Inflammatory macrophage treated with lipopolysaccharide for 4 hours (primary cell): ENCODE results near the gene KLK12.

ENCODE experiments used
- DNase-seq: peaks from one replicate; pipeline ENCODE4 v3.0.0-alpha.2; 2020

The KLK12 gene

GRCh38 chr19:51044327-51044726 lies 9.5 kb upstream of the KLK12 start:
- no peak for DNase-seq

DNA sequence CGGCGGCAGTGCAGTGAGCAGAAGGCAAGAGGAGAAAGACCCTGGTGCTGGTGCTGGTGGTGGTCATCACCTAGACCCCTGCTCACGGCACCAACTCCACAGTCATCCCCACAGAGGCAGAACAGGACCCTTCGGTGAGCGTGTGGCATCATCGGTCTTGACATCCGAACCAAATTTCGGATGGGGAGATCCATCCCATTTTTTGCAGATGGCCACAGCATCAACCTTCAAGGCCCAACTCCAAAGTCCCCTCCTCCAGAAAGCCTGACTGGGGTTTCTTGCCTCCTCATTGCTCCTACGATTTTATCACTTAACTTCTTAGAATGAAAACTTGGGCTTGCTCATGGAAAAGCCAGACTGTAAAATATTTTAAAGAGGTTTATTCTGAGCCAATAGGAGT lies 8.7 kb upstream of the KLK12 start:
- DNase-seq = no peak

- no peak for DNase-seq
These were observed 5.3 kb upstream of the KLK12 start for GRCh38 chr19:51040151-51040550.

- no peak for DNase-seq
These were observed 1.7 kb upstream of the KLK12 start for GRCh38 chr19:51036519-51036918.

DNA sequence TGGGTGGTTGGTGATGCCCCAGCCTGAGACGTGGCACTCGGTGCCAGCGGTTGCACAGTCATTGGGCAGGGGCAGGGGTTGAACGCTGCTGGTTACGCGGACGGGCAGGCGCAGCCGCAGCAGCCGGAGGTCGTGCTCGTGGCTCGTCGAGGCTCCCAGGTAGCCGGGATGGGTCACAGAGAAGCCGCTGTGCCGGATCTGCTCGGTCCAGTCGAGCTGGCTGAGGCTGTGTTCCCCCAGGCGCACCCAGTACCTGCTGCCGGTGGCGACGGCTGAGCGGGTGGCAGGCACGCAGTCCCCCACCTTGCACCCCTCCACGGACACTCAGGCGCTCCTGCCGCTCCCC lies 2.9 kb downstream of the KLK12 start:
- no peak for DNase-seq

- DNase-seq = no peak
These were observed 3.5 kb downstream of the KLK12 start for GRCh38 chr19:51031220-51031879.

DNA sequence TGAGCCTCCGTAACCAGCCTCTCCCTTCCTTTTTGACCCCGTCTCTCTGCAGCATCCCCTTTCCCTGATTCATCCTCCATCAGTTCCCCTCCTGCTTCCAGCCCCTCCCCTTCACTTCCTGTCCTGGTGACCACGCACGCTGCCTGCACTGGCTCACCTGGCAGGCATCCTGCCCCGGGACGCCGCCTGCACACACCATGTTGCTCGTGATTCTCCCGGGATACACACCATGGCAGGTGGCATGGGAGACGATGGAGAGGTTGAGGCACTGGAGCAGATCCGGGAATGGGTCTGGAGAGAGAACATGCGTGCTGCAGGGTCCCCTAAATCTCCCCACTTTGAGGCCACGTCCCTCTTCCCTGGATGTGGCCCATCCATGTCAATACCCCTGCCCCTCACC lies 4.2 kb downstream of the KLK12 start:
- no peak for DNase-seq

GRCh38 chr19:51029718-51030117 lies 5.1 kb downstream of the KLK12 start:
- DNase-seq = no peak

DNA sequence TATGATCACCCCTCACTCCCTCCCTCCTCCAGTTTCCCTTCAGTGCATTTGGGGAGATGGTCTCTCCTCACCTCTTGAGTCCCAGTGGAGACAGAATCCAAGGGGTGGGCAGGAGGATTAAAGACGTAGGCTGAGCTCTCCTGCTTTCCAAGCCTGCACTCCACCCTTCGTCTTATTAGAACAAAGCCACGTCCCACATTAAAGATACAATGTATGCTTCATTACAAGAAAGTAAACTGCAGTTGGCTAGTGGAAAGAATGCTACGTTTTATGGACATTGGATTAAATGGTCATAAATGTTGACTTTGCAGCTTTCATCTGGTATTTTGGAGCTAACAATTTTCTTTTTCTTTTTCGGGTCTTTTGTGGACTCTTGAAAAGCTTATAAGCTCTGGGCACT lies 6.9 kb downstream of the KLK12 start:
- DNase-seq = no peak

- no peak for DNase-seq
These were observed 7.5 kb downstream of the KLK12 start for GRCh38 chr19:51027126-51027806.

- no peak for DNase-seq
These were observed 8.3 kb downstream of the KLK12 start, which contains the start of gene KLK11 for GRCh38 chr19:51026554-51026831. Gene KLK11, minus strand, starts transcription at chr19:51026616. Its CDS starts 985 bp downstream, at chr19:51025631.

DNA sequence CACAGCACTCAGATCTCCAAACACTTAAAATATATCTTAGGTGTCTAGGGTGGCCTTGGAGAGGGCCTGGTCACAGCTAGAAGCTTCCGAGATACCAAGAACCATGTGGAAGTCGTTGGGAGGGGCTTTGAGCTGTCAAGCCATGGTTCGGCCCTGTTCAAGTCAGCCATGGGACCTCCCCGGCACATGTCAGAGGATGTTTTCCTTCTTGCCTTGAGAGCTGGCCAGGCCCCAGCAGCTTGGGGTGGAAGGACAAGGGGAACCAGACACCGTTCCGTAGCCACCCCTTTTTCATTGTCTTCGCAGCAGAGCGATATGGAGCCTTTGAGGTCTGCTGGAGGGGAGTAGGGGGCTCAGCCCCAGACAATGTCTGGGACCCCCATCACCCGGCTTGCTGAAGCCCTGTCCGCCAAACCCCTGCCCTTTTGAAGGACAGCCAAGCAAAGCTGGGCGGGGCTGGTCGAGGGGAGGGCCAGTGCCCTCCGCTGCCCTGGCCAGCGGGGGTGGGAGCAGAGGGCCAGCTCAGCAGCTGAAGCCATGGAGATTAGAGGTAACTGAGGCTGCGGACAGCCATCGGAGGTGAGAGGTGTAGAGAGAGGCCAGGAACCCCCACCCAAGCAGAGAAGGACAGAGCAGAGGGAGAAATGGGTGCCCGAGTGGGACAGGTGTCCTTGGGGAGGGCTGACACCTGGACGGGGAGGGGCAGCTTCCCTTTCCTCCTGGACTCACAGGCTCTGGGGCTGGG lies 8.8 kb downstream of the KLK12 start:
- DNase-seq = no peak

DNA sequence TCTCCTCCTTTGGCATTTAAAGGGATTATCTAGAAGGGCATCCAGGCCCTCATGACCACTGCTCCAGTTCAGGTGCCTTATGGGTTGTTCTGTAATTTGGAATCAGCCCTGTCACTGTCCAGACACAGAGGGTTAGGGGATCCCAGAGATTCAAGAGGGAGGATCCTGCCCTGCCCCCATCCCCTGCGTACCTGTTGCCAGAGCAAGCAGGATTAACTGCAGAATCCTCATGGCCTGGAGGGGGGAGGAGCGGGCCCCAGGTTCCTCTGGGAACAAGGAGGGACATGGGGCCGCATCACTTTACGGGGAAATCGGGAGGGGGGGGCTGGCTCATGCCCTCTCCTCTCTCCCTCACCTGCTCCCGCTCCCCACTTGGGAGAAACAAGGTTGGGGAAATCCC lies 9.4 kb downstream of the KLK12 start:
- no peak for DNase-seq

DNA sequence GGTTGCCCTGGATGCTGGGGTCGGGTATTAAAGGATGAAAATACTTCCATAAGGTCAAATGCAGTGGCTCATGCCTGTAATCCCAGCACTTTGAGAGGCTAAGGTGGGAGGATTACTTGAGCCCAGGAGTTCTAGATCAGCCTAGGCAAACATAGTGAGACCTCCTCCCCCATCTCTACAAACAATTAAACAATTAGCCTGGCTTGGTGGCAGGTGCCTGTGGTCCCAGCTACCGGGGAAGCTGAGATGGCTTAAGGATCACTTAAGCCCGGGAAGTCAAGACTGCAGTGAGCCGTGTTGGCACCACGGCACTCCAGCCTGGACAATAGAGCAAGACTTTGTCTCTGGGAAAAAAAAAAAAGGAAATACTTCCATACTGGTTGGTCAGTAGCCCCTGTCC lies 9.9 kb downstream of the KLK12 start:
- no peak for DNase-seq

DNA sequence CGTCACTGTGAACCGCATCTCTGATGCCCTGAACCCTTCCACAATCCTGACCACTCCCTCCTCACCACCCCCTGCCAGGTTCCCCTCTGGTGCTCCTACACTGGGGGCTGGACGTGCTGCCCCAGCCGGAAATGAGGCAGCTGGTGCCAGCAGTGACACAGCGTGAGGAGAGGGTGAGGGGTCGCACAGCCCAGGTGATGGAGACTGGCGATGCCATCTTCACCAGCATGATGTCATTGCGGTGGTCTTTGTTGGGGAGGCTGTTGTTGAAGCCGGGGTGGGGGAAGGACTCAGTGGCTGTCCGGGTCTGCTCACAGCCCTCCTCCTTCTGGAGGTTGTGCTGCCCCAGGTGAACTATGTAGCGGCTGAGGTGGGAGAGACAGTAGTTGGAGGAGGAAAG lies 10.9 kb downstream of the KLK12 start:
- DNase-seq = no peak

- no peak for DNase-seq
These were observed 12.3 kb downstream of the KLK12 start for GRCh38 chr19:51022526-51022925.

DNA sequence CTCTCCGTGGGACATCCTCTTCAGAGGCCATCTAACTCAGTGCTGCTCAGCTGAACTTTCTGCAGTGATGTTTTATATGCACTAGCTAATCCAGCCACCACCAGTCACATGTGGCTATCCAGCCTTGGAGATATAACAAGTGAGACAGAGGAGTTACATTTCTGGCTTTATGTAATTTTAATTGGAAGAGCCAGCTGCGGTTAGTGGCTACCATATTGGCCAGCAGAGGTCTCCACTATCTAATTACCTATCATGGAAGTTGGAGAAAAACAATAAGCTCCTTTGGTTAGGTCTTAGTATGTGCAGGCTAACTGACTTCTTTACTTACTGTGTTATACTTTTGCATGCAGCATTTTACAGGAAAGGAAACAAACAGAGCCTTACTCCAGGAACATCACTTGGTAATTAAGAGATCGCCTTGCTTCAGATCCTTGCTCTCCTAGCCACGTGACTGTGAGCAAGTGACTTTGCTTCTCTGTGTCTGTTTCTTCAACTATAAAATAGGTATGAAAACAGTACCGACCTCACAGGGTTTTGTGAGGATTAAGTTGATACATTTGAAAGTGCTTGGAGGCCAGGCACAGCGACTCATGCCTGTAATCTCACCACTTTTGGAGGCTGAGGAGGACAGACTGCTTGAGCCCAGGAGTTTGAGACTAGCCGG lies 13.7 kb downstream of the KLK12 start:
- DNase-seq = peak; percentile 54

- DNase-seq = no peak
These were observed 15.3 kb downstream of the KLK12 start, which contains the start of gene KLK10 for GRCh38 chr19:51019544-51019925. Gene KLK10, minus strand, starts transcription at chr19:51019709. Its CDS starts 579 bp downstream, at chr19:51019130.

- peak; percentile 4 for DNase-seq
These were observed 15.9 kb downstream of the KLK12 start for GRCh38 chr19:51018745-51019543.

GRCh38 chr19:51016798-51017683 lies 17.8 kb downstream of the KLK12 start:
- DNase-seq = peak; percentile 54

DNA sequence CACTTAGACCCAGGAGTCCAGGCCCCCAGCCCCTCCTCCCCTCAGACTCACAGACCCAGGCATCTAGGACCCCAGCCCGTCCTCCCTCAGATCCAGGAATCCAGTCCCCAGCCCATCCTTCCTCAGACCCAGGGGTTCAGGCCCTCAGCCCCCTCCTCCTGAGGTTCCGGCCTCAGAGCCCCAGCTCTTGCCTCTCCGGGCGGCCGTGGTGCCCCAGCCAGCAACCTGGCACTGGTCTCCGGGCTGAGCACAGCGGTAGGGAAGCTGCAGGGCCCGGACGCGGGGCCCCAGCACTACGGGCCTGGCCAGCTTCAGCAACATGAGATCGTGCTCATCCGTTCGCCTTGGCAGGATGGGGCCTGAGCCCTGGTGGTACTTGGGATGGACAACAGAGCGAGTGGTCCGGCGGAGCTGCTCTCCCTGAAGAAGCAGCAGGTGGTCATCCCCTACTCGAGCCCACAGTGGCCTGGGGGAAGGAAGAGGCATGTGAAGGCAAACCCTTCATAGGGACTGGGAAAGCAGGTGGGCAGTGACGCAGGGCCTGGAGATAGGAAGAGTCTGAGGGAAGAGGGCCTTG lies 19.0 kb downstream of the KLK12 start:
- no peak for DNase-seq
